Thoracic aorta (tissue), 2 donors: ENCODE data around the gene PIGZ. TPM values are rescaled to one million over a fixed set of nuclear protein-coding genes. Genes with fewer than 3 reads are reported as not detected.
A peak's percentile ranks its signal among the peaks of the same experiment; 100 is the strongest.

ENCODE experiments used
- ATAC-seq: fragments of 150-250 bp; one replicate; pipeline ENCODE4 v1.8.0; 2017; ENCODE audit warnings: low read depth; ENCODE audit not compliant: insufficient number of reproducible peaks, low FRiP score
- DNase-seq: peaks from one replicate; pipeline ENCODE4 v3.0.0-alpha.2; 2020; ENCODE audit warnings: low spot score
- H3K27ac ChIP-seq, 2 donors: fragments of 200-600 bp; sonication (generic); 1 replicate in 1 of 2; 2 replicates in 1 of 2; pipeline ENCODE4 v1.5.1; 2016; ENCODE audit warnings: mild to moderate bottlenecking in 2 of 2, moderate library complexity in 2 of 2
- H3K27me3 ChIP-seq: fragments of 200-600 bp; sonication (generic); replicated peaks from 2 replicates; pipeline ENCODE4 v1.6.0; 2016; ENCODE audit warnings: mild to moderate bottlenecking; ENCODE audit not compliant: insufficient read depth
- H3K36me3 ChIP-seq: fragments of 200-600 bp; sonication (generic); one replicate; pipeline ENCODE4 v1.5.1; 2016
- H3K4me1 ChIP-seq, 2 donors: fragments of 200-600 bp; sonication (generic); 1 replicate in 1 of 2; 2 replicates in 1 of 2; pipeline versions ENCODE4 v1.5.1 to v1.6.0; 2016; ENCODE audit warnings: low read depth in 2 of 2, mild to moderate bottlenecking in 1 of 2; ENCODE audit not compliant: control insufficient read depth in 1 of 2
- H3K4me3 ChIP-seq: fragments of 200-600 bp; sonication (generic); 2 replicates; pipeline ENCODE4 v1.5.1; 2016; ENCODE audit warnings: mild to moderate bottlenecking
- H3K9me3 ChIP-seq: fragments of 200-600 bp; sonication (generic); 2 replicates; pipeline ENCODE4 v1.5.1; 2016
- total RNA-seq, 2 donors: library from RNA; depleted of rRNA; stranded (reverse); fragments of >200 nt; gene quantifications; one replicate each; pipeline versions ENCODE4 v1.1.0 to v1.2.3, GENCODE V29; 2016
- TF ChIP-seq, protein P1 (sequence below): fragments of 200-600 bp; sonication (generic); IDR thresholded peaks from one replicate; pipeline ENCODE4 v1.5.1; 2019; ENCODE audit warnings: antibody characterized with exemption

The PIGZ gene
- 10 to 100 TPM; 11.0 to 17.4 TPM for total RNA-seq

GRCh38 chr3:196968233-196969133 is at the start of gene PIGZ:
PIGZ (minus strand) TSS chr3:196968833; CDS start chr3:196952031, 16,802 bp downstream.
- ATAC-seq: peak; percentile 29
- Histone ChIP-seq H3K9me3 (no peaks in the 10 kb centered on the region), H3K4me1 (peaks cover 7% of the 10 kb centered on the region in 2 donors), H3K27me3 (no peaks in the 10 kb centered on the region), H3K27ac (peak within 1 kb of the TSS; percentile 41 to 47), H3K4me3 (peak within 1 kb of the TSS; percentile 97), H3K36me3 (no peaks in the 10 kb centered on the region)
- no peak for DNase-seq
- TF ChIP-seq, protein P1, sequence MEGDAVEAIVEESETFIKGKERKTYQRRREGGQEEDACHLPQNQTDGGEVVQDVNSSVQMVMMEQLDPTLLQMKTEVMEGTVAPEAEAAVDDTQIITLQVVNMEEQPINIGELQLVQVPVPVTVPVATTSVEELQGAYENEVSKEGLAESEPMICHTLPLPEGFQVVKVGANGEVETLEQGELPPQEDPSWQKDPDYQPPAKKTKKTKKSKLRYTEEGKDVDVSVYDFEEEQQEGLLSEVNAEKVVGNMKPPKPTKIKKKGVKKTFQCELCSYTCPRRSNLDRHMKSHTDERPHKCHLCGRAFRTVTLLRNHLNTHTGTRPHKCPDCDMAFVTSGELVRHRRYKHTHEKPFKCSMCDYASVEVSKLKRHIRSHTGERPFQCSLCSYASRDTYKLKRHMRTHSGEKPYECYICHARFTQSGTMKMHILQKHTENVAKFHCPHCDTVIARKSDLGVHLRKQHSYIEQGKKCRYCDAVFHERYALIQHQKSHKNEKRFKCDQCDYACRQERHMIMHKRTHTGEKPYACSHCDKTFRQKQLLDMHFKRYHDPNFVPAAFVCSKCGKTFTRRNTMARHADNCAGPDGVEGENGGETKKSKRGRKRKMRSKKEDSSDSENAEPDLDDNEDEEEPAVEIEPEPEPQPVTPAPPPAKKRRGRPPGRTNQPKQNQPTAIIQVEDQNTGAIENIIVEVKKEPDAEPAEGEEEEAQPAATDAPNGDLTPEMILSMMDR: no peak

- no peaks in the 10 kb centered on the region for H3K27me3 ChIP-seq
- DNase-seq (no peak), ATAC-seq (no peak)
- no peaks in the 10 kb centered on the region for H3K9me3 ChIP-seq
- H3K27ac ChIP-seq: no peak overlapping the region
- TF ChIP-seq, protein P1: no peak
- no peak overlapping the region for H3K4me3 ChIP-seq
- H3K4me1 ChIP-seq: no peaks in the 10 kb centered on the region
- no peaks in the 10 kb centered on the region for H3K36me3 ChIP-seq
Observed at GRCh38 chr3:197017003-197017402, 48.4 kb upstream of the PIGZ start.

DNA sequence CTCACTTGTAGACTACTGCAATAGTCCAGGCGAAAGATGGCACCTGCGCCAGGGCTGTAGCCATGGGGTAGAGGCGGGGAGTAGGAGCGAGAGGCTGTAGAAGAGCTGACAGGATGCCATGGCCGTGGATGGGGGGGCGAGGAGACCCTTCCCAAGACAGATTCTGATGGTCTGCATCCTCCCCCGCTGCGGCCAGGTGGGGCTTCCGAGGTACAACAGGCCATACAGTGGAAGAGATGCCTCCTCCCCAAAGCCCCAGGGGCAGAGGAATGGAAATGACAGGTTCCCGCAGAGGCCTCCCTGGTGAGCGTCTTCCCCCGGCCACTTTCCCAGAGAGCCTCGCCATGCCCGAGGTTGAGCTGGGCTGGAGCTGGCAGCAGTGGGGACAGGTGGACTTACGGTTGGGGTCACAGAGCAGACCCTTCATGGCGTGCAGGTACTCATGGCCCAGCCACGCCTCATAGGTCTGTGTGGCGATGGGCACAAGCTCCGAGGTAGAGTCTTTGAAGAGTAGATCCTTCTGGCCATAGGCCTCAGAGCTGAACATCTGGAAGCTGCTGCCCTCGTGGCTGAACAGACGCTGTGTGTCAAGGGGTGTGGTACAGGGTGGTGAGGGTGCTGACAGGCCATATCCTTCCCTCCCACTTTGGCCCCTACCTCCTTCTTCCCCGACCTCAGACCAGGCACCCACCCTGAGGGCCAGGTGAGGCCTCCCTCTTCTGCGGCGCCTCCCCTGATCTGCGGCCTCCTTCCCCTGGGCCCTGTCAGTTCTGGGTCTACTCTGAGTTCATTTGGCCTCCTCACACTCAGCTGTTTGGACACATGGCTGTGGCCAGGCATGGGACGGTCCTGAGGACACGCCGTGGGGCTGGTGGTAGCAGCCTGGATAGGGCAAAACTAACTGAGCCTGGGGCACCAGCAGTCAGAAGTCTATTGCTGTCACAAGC is 47.4 kb upstream of the PIGZ start:
- H3K36me3 ChIP-seq: no peaks in the 10 kb centered on the region

GRCh38 chr3:197014942-197015575 is 46.4 kb upstream of the PIGZ start:
- Histone ChIP-seq H3K36me3 (no peaks in the 10 kb centered on the region), H3K4me1 (no peaks in the 10 kb centered on the region), H3K27me3 (no peaks in the 10 kb centered on the region), H3K9me3 (no peaks in the 10 kb centered on the region), H3K27ac (no peak overlapping the region), H3K4me3 (no peak overlapping the region)
- DNase-seq: no peak
- no peak for ATAC-seq
- TF ChIP-seq, protein P1: no peak

More for the DNA sequence above, 47.4 kb upstream of the PIGZ start:
- Histone ChIP-seq H3K27ac (no peak overlapping the region), H3K4me3 (no peak overlapping the region), H3K4me1 (no peaks in the 10 kb centered on the region), H3K9me3 (no peaks in the 10 kb centered on the region), H3K27me3 (no peaks in the 10 kb centered on the region)
- ATAC-seq (no peak), DNase-seq (no peak)
- TF ChIP-seq, protein P1: no peak
